NCI-H2107 treated with DMSO at 0.1 percent for 48 hours (cell line): ENCODE measurements around the gene CNTN4.
"Not testable (repeated sequence)": the region's sequence is repeated elsewhere in the genome, so short reads cannot be mapped to it uniquely, and the experiment has no call there.

Experiments
- DNase-seq: peaks from one replicate; lab custom pipeline; 2025; ENCODE audit not compliant: unreplicated experiment; lab: John Stamatoyannopoulos, UW

Gene CNTN4

DNA sequence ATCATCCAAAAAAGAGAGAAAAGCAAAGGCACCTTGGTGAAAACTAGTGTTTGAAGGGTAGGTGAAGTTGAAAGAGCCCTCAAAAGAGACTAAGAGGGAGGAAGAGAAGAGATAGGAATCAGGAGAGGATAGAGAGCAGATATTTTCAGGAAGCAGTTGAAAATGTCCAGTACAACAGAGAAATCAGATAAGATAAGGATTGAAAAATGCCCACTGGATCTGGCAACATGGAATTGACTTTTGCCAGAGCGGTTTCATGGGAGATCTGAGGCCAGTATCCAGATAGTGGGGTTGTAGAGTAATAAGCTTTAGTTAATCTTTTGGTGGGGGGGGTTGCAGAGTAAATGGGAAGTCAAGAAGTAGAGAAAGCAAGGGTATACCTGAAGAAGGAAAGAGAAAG is 674.1 kb downstream of the CNTN4 start:
- DNase-seq, result no peak

DNA sequence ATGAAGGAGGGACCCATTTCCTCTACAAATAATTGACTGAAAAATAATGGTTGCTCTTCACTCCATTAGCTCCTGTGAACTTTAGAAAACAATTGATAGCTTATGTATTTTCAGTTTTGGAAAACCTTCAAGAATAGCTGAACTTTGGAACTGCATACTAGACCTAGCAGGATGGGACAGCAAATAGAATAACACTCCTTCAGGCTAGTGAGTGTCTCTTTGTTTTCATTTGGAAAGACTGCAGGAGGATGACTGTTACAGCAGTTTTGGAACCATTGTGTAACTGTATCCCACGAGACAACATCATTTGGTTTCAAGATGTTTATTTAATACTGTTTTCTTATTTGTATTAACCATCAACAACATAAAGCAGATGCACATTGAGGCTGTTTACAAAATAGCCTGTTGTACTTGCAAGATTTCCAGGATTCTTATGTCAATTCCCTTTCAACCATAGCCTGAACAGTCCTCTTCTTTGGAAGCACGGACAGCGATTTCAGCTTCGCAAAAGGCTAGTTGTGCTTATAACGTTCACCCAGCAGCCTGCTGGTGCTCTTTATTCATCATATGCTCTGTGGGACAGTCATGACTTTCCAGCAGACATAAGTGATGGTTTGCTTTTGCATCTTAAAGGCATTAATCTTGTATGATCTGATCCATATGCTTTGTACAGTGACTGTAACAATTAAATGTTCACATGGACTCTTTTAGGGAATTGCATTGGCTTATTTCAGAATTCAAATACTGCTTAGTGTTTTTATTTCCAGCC is 676.0 kb downstream of the CNTN4 start:
- DNase-seq, result no peak

DNA sequence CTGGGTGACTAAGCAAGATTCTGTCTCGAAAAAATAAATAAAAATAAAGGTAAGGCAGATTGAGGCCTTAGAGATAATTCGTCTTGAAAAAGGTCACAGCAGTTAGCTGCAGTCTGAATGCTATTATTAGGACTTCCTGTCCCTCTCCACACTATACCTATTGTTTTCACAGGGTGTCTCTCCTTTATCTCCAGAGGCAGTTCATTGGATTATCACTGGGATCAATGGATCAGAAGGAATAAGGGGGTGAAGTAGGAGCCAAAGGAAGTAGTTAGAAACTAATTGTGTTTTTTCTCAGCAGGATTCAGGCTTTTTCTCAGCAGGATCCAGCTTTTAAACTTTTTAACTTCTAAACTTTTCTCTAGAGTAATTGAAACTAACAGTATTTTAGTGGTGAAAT is 684.6 kb downstream of the CNTN4 start:
- no peak for DNase-seq

DNA sequence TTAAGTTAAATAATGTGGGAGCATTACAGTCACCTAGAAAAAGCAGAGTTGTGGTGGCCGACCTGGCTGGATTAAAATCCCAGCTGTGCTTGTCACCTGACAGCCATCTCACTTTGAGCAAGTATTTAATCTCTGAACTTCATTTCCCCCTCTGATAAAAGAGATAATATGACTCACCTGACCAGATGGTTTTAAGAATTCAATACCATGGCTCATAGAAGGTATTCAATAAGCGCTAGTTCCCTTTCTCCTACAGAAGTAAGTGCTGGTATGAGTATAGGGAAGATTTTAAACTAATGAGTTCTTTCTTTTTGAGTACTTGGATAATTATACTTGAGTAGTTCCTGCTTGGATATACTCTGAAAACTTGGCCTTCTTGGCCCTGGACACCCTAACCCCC is 686.0 kb downstream of the CNTN4 start:
- DNase-seq, result no peak

DNA sequence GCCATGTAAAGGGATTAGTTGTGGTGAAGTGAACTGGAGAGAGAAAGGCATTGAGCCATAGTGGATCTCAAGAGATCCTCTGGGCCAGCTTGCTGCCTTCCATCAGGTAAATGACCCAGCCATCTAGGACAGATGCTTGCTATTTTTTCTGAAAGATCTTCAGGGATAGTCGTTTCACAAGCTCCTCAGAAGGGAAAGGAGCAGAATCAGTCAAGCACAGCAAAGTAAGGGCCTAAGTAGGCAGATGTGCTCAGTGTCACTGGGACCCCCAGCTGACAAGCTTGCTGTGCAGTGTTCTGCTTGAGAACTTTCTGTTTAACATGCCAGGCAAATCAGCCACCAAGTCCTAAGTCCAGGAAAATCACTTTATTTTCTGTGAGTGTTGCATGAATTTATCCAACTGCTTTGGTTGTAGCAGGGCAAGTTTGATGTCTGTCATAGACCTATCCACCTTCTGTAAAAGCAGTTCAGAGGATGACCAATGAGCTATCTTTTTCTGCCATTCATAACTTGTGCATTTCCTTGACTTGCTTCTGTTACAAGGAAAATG is 691.7 kb downstream of the CNTN4 start:
- no peak for DNase-seq

DNA sequence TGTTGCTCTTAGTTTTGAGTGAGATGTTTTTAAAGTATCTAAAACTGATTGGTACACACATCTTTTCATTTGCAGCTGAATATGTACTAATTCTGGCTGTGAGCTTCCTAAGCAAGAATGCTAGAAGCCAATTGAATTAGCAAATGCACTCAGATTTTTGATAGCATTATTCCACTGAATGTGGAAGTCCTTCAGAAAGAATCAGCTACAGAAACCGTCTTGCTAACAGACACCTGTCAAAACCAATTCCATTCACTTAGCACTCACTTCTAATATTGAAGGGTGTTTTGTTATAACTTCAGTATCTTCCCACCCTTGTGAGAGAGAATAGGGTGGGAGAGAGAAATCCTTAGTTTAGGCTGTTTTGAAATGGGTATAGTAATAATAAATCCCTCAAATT is 693.8 kb downstream of the CNTN4 start:
- DNase-seq, result no peak

DNA sequence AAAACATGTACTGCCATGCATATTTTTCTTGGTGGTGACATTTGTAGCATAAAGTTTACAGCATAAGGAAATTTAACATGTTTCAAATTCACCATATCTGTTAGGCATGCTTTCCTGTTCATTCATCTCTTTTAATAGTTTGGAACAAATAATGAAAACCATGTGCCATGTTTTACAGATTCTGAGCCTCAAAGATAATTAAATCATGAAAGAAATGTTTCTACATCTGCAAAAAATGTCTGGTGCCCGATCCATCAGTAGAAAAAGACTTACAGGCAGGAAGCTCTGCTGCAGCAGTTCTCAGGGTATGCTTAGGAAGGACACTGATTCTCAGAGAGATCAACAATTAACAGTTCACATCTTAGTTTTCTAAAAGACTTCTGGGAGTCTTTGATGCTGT is 695.3 kb downstream of the CNTN4 start:
- no peak for DNase-seq

DNA sequence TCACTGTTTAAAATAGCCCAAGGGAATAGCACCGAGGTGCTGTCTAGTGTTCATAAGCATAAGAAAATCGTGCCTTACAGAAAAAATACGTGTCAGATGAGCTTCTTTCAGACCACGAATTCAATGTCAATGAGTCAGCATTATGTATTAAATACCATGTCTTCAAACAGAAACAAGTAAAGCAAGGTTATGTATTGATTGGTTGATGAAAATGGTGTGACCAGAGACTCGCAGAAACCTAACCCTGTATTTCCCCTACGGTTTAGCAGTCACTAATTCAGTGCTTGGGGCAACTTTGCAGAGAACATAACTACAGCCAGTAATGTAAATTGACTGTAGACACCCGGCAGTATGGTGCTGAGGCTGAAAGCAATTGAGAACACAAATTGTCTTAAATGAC is 703.8 kb downstream of the CNTN4 start:
- DNase-seq, result no peak

DNA sequence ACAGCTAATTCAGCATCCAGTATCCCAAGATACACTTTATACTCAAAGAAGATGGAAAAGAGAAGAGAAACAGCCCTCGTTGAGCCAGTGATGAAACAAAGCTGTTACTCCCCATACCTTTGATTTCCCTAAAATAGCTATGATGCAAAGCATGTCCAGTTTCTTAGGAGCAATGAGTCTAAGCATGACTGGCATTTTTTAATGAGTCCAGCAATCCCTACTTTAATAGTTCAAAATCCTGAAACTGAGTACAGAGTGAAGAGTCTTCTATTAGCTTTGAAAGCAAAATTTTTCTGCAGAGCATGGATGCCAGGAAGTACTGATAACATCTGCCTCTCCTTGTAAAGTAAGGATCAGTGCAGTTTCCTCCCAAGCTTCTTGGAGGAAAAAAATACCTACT is 708.8 kb downstream of the CNTN4 start:
- no peak for DNase-seq

DNA sequence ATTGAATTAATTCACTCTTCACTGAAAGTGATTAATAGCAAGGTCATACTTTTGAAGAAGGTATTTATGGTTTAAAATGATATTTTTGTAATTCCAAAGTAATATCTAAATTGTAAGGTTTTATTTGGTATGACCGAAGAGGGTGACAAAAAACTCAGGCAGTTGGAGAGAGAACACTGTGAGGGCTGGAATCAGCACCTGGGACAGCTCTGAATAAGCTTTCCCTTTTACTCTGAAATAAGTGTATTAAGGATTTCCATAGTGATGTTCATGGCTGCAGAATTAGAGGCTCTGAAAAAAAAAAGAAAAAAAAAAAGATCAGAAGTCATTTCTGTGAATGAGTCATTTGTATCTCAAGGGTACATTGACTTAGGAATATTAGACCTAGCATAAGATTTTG is 712.1 kb downstream of the CNTN4 start:
- DNase-seq, result no peak

DNA sequence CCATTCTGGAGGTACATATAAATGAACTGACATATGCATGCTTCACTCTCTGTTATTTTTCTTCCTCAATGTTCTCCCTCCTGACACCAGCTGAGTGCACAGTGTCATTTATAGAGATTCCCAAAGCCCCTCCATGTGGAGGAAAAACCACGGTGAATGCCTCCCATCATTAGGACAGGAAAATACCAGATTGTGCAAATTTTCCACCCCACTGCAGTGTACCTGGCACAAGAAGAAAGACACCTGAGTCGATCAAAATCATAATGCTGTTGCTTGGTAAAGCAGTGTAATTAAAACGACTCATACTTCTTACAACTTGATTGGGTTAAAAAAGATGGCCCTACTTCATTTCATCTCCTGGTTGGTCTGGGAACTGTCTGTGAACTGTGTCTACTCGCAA is 720.9 kb downstream of the CNTN4 start:
- no peak for DNase-seq

DNA sequence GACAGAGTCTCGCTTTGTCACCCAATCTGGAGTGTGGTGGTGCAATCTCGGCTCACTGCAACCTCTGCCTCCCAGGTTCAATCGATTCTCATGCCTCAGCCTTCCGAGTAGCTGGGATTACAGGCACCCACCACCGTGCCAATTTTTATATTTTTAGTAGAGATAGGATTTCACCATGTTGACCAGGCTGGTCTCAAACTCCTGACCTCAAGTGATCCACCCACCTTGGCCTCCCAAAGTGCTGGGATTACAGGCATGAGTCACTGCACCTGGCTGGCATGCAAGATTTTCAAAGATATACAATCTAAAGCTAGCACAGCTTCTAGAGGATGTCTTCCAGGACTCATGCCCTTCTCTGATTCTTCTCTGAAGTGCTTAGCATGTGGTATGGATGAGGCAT is 722.3 kb downstream of the CNTN4 start:
- not testable (repeated sequence) for DNase-seq

DNA sequence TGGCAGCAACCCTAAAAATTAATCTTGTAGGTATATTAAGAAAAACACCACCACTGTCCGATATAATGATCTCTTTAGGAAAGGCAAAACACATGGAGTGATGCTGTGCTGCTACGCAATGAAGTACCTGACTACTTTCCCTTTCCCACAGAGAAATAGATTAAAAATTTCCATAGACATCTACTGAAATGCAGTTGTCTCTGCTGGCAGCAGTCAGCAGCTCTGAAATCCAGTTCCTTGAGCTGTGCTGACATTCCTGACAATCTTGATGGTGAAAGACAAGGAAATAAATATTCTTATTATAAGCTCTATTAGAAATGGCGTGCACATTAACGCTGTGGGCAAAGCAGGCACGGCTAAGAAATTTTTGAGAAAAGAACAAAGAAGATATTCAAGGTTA is 723.9 kb downstream of the CNTN4 start:
- no peak for DNase-seq

DNA sequence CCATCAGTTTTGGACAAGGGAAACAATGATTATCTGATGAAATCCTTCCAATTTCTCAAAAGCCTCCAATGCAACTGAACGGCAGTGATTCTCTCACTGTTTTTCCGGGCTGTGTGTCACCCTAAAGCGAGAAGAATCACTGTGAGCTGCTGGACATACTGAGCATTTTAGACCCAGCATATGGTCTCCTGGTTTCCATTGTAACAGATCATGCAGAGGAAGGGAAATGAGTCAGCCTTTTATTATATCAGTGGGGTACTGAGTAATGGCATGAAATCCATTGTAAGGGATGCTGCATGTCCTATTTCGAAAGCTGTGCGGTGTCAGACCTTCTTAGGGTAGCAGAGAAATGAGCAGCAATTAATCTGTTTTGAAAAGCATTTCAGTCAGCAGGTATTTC is 724.4 kb downstream of the CNTN4 start:
- no peak for DNase-seq

DNA sequence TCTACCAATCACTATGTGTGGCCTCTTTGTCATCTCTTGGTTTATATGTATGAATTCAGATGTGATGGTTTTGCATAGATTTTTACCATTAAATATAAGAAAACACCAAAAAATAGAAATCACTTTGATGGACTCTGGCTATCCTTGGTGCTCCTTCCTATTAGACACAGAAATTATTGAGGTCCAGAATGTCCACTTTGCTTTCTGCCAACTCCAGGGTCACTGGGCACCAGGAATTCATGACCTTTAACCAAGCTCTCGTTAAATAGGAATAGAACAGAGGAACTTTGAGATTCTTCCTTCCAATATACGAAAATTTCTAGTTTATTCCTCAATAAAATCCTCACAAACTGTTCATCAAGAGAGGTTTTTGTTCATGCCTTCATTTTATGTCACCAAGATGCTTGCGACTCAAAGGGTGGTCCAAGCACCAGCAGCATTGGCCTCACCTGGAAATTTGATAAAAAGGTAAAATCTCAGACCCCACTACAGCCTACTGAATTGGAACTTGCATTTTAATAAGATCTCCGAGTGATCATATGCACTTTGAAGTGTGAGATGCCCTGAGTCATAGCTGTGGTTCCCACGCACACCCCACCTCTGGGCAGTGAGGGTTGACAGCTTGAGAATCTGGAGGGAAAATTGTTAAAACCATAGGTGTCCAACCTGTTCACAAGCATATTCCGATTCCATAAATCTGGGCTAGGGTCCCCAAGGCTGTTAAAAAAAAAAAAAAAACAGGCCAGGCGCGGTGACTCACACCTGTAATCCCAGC is 725.0 kb downstream of the CNTN4 start:
- no peak for DNase-seq

DNA sequence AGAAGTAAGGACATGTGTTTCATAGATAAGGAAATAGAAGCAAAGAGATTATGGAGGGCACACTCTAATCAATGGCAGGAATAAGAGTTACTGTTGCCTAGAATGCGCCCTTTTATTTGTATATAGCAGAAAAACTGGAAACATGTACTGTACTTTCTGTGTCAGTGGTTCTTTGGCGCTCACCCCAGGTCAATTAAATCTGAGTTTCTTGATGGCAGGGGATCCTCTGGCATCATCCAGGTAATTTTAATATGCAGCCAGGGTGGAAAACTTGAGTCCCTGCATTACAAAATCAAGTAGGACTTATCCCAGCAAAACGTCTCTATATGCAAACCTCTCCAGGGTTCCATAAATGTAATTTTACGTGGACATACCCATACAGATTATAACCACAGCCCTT is 727.4 kb downstream of the CNTN4 start:
- DNase-seq, result no peak

DNA sequence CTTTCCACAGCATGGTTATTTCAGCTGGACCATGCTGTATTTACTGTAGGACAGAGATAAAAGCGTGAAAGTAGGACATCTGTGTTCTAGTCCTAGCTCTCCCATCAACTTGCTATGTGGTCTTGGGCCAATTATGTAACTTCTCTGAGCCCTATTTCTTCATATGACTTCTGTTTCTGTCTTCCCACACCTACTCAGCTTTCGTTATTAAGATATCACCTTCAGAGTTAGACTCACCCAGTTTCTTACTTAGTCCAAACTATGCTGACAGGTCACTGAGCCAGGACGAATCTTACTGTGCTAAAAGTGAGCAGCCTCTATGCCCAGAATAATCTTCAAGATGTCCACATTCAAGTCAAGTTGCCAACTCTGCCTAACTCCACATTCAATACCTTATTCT is 727.8 kb downstream of the CNTN4 start:
- DNase-seq, result no peak

DNA sequence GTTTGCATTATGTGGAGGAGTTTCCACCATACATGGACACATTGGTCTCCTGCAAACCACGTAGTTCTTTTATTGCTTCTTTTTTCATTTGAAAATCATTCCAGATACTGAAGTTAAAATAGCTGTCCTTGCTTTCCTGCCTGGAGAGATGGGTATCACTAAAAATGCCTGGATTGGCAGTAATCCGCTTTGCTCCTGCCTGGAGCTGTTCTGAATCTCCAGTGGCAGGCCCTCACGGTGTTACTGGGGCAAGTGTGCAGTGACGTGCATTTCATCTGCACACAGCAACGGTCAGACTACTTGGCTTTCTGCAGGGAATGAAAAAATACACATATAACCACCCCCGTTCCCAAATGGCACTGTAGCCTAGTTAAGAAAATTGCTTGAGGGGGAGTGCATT is 738.6 kb downstream of the CNTN4 start:
- no peak for DNase-seq

DNA sequence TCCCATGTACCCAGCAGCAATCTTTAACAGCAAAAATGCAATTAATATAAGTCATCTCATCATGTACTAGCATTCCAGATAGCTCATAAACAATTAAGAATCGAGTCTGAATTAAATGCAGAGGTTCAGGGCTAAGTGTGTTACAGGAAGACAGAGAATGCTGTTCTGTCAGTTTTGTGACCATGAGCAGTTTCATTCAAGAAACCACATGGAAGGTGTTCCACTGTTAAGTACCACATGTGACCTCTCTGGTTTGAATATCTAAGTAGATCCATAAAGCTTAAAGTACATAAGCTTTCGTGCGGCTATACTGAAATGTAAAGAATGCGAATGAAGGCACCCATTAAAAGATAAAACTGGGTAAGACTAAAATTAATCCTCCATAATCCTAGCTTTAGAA is 739.2 kb downstream of the CNTN4 start:
- DNase-seq, result no peak

DNA sequence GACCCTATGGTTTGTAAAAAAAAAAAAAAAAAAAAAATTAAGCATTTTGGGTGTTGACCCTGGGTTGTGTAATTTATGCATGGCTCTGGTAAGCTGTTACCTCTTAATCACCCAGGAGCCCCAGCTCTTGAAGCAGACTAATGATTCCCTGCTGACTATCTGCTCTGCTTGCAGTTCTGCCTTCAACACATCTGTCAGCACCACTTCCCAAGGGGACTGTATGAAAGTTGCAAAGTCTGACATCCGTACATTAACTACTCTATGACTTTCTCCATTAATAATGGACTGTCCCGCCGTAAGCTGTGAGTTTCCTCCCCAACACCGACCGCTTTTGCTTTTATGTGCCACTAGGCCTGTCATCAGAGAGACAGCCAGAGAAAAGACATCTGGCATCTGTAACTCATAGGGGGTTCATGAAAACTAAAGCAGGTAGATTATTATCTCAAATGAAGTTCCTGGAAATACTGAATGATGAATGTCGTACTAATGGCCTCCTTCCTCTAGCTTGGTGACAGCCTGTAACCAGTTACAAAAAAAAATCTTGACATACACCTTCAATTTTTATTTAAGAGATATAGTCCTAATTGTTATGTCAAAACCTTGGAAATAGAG is 740.0 kb downstream of the CNTN4 start:
- DNase-seq, result no peak

DNA sequence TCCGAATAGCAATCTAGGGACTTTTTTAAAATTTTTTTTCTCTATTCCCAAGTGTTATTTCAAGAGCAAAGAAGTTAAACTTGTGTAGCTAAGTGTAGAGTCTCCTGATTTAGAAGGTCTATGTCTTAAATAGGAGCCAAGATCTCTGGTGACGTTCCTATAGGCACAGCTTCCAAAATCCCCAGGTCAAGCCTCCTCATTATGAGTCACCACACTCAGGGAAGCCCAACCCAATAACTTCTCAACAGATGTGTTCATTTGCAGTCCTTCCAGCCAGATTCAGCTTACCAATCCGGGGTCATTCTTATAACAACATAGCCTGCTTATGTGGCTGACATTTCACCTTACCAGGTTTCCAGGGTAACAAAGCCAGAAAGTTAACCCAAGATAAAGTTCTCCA is 741.2 kb downstream of the CNTN4 start:
- no peak for DNase-seq
